HEK293 (cell line): ENCODE data around the gene RAB9B.

Experiments
- CTCF ChIA-PET: fragments of 350-600 bp; formaldehyde crosslinking; extraction: SDS; loops from one replicate; lab custom pipeline; 2021; ENCODE audit warnings: antibody characterized with exemption; lab: Yijun Ruan, JAX
- POLR2A ChIA-PET: fragments of 300-600 bp; formaldehyde crosslinking; extraction: SDS; loops from one replicate; lab custom pipeline; 2020; ENCODE audit warnings: antibody characterized with exemption, inconsistent platforms; lab: Yijun Ruan, JAX
- H3K27ac ChIP-seq: fragments of 200-500 bp; sonication (Bioruptor generic); 2 replicates; pipeline ENCODE4 v1.5.1; 2014; ENCODE audit warnings: low read depth, low read length, control low read depth, inconsistent platforms; ENCODE audit errors: extremely low read depth
- H3K36me3 ChIP-seq, 2 experiments: fragments of 200-500 bp in 1 of 2; sonication (Bioruptor generic) in 1 of 2; 1 replicate in 1 of 2; 2 replicates in 1 of 2; pipeline ENCODE4 v1.5.1; 2014 to 2017; ENCODE audit warnings: inconsistent platforms in 2 of 2, low read length in 2 of 2; ENCODE audit not compliant: control insufficient read depth in 2 of 2, insufficient read depth in 1 of 2
- H3K4me1 ChIP-seq: fragments of 200-500 bp; sonication (Bioruptor generic); 2 replicates; pipeline ENCODE4 v1.5.1; 2014; ENCODE audit warnings: mild to moderate bottlenecking, low read length, inconsistent platforms; ENCODE audit not compliant: control insufficient read depth, insufficient read depth
- H3K4me3 ChIP-seq: 2 replicates; pipeline ENCODE4 v1.5.1; 2011; ENCODE audit warnings: low read depth, mild to moderate bottlenecking, control low read depth, low read length, moderate library complexity
- H3K9me3 ChIP-seq: fragments of 200-500 bp; sonication (Bioruptor generic); 2 replicates; pipeline ENCODE4 v1.5.1; 2014; ENCODE audit warnings: low read depth, low read length, inconsistent platforms; ENCODE audit not compliant: control insufficient read depth, insufficient read depth
- GLIS1 ChIP-seq: fragments of 450-650 bp; formaldehyde crosslinking; IDR thresholded peaks from 2 replicates; pipeline ENCODE4 v1.5.1; 2016; ENCODE audit warnings: missing biosample characterization, missing genetic modification characterization
- REPIN1 ChIP-seq: fragments of 450-650 bp; formaldehyde crosslinking; IDR thresholded peaks from 2 replicates; pipeline ENCODE4 v1.5.1; 2017; ENCODE audit warnings: missing biosample characterization, missing genetic modification characterization, low read depth
- YY2 ChIP-seq: fragments of 450-650 bp; formaldehyde crosslinking; IDR thresholded peaks from 2 replicates; pipeline ENCODE4 v1.5.1; 2016; ENCODE audit warnings: missing biosample characterization, missing genetic modification characterization
- ZFHX2 ChIP-seq: fragments of 450-650 bp; formaldehyde crosslinking; conservative IDR thresholded peaks from 2 replicates; pipeline ENCODE4 v1.5.1; 2016; ENCODE audit warnings: missing biosample characterization, missing genetic modification characterization
- ZNF10 ChIP-seq: fragments of 450-650 bp; formaldehyde crosslinking; IDR thresholded peaks from 2 replicates; pipeline ENCODE4 v1.5.1; 2017; ENCODE audit warnings: missing biosample characterization, missing genetic modification characterization
- ZNF114 ChIP-seq: fragments of 450-650 bp; formaldehyde crosslinking; IDR thresholded peaks from 2 replicates; pipeline ENCODE4 v1.5.0; 2017; ENCODE audit warnings: missing biosample characterization, missing genetic modification characterization
- ZNF140 ChIP-seq: fragments of 450-650 bp; formaldehyde crosslinking; IDR thresholded peaks from 2 replicates; pipeline ENCODE4 v1.5.1; 2016; ENCODE audit warnings: missing biosample characterization, missing genetic modification characterization
- ZNF175 ChIP-seq: fragments of 450-650 bp; formaldehyde crosslinking; IDR thresholded peaks from 2 replicates; pipeline ENCODE4 v1.5.1; 2016; ENCODE audit warnings: missing biosample characterization, missing genetic modification characterization
- ZNF239 ChIP-seq: fragments of 450-650 bp; formaldehyde crosslinking; IDR thresholded peaks from 2 replicates; pipeline ENCODE4 v1.5.1; 2016; ENCODE audit warnings: missing biosample characterization, missing genetic modification characterization
- ZNF362 ChIP-seq: fragments of 450-650 bp; formaldehyde crosslinking; IDR thresholded peaks from 2 replicates; pipeline ENCODE4 v1.5.1; 2016; ENCODE audit warnings: missing biosample characterization, missing genetic modification characterization
- ZNF366 ChIP-seq: fragments of 450-650 bp; formaldehyde crosslinking; conservative IDR thresholded peaks from 2 replicates; pipeline ENCODE4 v1.5.1; 2016; ENCODE audit warnings: missing biosample characterization, missing genetic modification characterization
- ZNF416 ChIP-seq: fragments of 450-650 bp; formaldehyde crosslinking; IDR thresholded peaks from 2 replicates; pipeline ENCODE4 v1.5.1; 2016; ENCODE audit warnings: missing biosample characterization, missing genetic modification characterization
- ZNF433 ChIP-seq: fragments of 450-650 bp; formaldehyde crosslinking; IDR thresholded peaks from 2 replicates; pipeline ENCODE4 v1.5.1; 2016; ENCODE audit warnings: missing biosample characterization, missing genetic modification characterization, low read depth
- ZNF654 ChIP-seq: fragments of 450-650 bp; formaldehyde crosslinking; IDR thresholded peaks from 2 replicates; pipeline ENCODE4 v1.5.1; 2016; ENCODE audit warnings: low read depth, missing biosample characterization, missing genetic modification characterization
- ZNF658 ChIP-seq: fragments of 450-650 bp; formaldehyde crosslinking; IDR thresholded peaks from 2 replicates; pipeline ENCODE4; 2016; ENCODE audit warnings: missing biosample characterization, missing genetic modification characterization
- ZNF660 ChIP-seq: fragments of 450-650 bp; IDR thresholded peaks from 2 replicates; pipeline ENCODE4 v1.5.1; 2018; ENCODE audit warnings: missing biosample characterization, mild to moderate bottlenecking, missing genetic modification characterization
- ZNF670 ChIP-seq: fragments of 450-650 bp; formaldehyde crosslinking; IDR thresholded peaks from 2 replicates; pipeline ENCODE4 v1.5.1; 2016; ENCODE audit warnings: missing biosample characterization, missing genetic modification characterization, low read depth
- ZNF777 ChIP-seq: fragments of 450-650 bp; formaldehyde crosslinking; IDR thresholded peaks from 2 replicates; pipeline ENCODE4 v1.5.1; 2017; ENCODE audit warnings: missing biosample characterization, missing genetic modification characterization, borderline replicate concordance
- ZNF791 ChIP-seq: fragments of 450-650 bp; formaldehyde crosslinking; IDR thresholded peaks from 2 replicates; pipeline ENCODE4 v1.5.1; 2016; ENCODE audit warnings: missing biosample characterization, missing genetic modification characterization
- TF ChIP-seq, protein P1 (sequence below): fragments of 450-650 bp; formaldehyde crosslinking; IDR thresholded peaks from 2 replicates; pipeline ENCODE4 v1.5.1; 2016; ENCODE audit warnings: missing biosample characterization, missing genetic modification characterization
- TF ChIP-seq, protein P2 (sequence below): fragments of 450-650 bp; formaldehyde crosslinking; IDR thresholded peaks from 2 replicates; pipeline ENCODE4 v1.5.1; 2016; ENCODE audit warnings: missing biosample characterization, missing genetic modification characterization
- TF ChIP-seq, protein P3 (sequence below): fragments of 450-650 bp; IDR thresholded peaks from 2 replicates; pipeline ENCODE4 v1.5.1; 2018; ENCODE audit warnings: missing biosample characterization, mild to moderate bottlenecking, missing genetic modification characterization
- TF ChIP-seq, protein P4 (sequence below): fragments of 450-650 bp; formaldehyde crosslinking; IDR thresholded peaks from 2 replicates; pipeline ENCODE4 v1.5.1; 2017; ENCODE audit warnings: missing biosample characterization, missing genetic modification characterization

Gene RAB9B

GRCh38 chrX:103846386-103846785 lies 14.3 kb upstream of the RAB9B start:
- TF ChIP-seq ZNF433 (no peak), ZNF10 (tag by site-specific recombination) (no peak), ZNF416 (no peak), REPIN1 (no peak), ZNF658 (tag by site-specific recombination) (no peak), ZFHX2 (no peak), GLIS1 (tag by site-specific recombination) (no peak), ZNF239 (tag by site-specific recombination) (no peak), YY2 (tag by site-specific recombination) (no peak), ZNF777 (tag by site-specific recombination) (no peak)
- TF ChIP-seq, protein P1, sequence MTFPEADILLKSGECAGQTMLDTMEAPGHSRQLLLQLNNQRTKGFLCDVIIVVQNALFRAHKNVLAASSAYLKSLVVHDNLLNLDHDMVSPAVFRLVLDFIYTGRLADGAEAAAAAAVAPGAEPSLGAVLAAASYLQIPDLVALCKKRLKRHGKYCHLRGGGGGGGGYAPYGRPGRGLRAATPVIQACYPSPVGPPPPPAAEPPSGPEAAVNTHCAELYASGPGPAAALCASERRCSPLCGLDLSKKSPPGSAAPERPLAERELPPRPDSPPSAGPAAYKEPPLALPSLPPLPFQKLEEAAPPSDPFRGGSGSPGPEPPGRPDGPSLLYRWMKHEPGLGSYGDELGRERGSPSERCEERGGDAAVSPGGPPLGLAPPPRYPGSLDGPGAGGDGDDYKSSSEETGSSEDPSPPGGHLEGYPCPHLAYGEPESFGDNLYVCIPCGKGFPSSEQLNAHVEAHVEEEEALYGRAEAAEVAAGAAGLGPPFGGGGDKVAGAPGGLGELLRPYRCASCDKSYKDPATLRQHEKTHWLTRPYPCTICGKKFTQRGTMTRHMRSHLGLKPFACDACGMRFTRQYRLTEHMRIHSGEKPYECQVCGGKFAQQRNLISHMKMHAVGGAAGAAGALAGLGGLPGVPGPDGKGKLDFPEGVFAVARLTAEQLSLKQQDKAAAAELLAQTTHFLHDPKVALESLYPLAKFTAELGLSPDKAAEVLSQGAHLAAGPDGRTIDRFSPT (tag by site-specific recombination) = no peak
- TF ChIP-seq, protein P2, sequence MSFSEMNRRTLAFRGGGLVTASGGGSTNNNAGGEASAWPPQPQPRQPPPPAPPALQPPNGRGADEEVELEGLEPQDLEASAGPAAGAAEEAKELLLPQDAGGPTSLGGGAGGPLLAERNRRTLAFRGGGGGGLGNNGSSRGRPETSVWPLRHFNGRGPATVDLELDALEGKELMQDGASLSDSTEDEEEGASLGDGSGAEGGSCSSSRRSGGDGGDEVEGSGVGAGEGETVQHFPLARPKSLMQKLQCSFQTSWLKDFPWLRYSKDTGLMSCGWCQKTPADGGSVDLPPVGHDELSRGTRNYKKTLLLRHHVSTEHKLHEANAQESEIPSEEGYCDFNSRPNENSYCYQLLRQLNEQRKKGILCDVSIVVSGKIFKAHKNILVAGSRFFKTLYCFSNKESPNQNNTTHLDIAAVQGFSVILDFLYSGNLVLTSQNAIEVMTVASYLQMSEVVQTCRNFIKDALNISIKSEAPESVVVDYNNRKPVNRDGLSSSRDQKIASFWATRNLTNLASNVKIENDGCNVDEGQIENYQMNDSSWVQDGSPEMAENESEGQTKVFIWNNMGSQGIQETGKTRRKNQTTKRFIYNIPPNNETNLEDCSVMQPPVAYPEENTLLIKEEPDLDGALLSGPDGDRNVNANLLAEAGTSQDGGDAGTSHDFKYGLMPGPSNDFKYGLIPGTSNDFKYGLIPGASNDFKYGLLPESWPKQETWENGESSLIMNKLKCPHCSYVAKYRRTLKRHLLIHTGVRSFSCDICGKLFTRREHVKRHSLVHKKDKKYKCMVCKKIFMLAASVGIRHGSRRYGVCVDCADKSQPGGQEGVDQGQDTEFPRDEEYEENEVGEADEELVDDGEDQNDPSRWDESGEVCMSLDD (tag by site-specific recombination) = no peak
- TF ChIP-seq, protein P3, sequence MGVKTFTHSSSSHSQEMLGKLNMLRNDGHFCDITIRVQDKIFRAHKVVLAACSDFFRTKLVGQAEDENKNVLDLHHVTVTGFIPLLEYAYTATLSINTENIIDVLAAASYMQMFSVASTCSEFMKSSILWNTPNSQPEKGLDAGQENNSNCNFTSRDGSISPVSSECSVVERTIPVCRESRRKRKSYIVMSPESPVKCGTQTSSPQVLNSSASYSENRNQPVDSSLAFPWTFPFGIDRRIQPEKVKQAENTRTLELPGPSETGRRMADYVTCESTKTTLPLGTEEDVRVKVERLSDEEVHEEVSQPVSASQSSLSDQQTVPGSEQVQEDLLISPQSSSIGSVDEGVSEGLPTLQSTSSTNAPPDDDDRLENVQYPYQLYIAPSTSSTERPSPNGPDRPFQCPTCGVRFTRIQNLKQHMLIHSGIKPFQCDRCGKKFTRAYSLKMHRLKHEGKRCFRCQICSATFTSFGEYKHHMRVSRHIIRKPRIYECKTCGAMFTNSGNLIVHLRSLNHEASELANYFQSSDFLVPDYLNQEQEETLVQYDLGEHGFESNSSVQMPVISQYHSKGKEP (tag by site-specific recombination) = no peak
- TF ChIP-seq, all 188 proteins: peak for 0
- CTCF ChIA-PET = interaction anchor here (0.9 to 2.8 kb wide), 8 partner anchors 17 to 344 kb away, joined by 3 to 32 read pairs (median 5); no protein-coding TSS in a partner anchor

GRCh38 chrX:103845165-103845653 lies 13.2 kb upstream of the RAB9B start:
- Histone ChIP-seq H3K4me1 (no peaks in the 10 kb centered on the region), H3K36me3 (no peaks in the 10 kb centered on the region), H3K4me3 (no peak overlapping the region), H3K27ac (no peak overlapping the region), H3K9me3 (no peaks in the 10 kb centered on the region)
- POLR2A ChIA-PET = interaction anchor here (1.5 kb wide), 1 partner anchor 13 kb away, joined by 6 read pairs; the partner anchor contains the start of gene RAB9B
- CTCF ChIA-PET = interaction anchor here (0.6 to 2.8 kb wide), 45 partner anchors 9 to 1077 kb away, joined by 3 to 37 read pairs (median 5); partner anchors contain the start of genes RAB9B, SLC25A53 and ZCCHC18
- no peak for TF ChIP-seq ZNF670 (tag by site-specific recombination)
- TF ChIP-seq ZNF175 = no peak
- TF ChIP-seq ZNF366 (tag by site-specific recombination) = peak; percentile 65
- TF ChIP-seq ZNF114 (tag by site-specific recombination) = no peak
- no peak for TF ChIP-seq ZNF140 (tag by site-specific recombination)
- TF ChIP-seq ZNF654 (tag by site-specific recombination) = peak; percentile 88
- TF ChIP-seq ZNF433 = no peak
- TF ChIP-seq, protein P4, sequence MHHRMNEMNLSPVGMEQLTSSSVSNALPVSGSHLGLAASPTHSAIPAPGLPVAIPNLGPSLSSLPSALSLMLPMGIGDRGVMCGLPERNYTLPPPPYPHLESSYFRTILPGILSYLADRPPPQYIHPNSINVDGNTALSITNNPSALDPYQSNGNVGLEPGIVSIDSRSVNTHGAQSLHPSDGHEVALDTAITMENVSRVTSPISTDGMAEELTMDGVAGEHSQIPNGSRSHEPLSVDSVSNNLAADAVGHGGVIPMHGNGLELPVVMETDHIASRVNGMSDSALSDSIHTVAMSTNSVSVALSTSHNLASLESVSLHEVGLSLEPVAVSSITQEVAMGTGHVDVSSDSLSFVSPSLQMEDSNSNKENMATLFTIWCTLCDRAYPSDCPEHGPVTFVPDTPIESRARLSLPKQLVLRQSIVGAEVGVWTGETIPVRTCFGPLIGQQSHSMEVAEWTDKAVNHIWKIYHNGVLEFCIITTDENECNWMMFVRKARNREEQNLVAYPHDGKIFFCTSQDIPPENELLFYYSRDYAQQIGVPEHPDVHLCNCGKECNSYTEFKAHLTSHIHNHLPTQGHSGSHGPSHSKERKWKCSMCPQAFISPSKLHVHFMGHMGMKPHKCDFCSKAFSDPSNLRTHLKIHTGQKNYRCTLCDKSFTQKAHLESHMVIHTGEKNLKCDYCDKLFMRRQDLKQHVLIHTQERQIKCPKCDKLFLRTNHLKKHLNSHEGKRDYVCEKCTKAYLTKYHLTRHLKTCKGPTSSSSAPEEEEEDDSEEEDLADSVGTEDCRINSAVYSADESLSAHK (tag by site-specific recombination) = no peak
- peak; percentile 70; the same call in 1 of the 2 replicates for TF ChIP-seq ZNF362 (tag by site-specific recombination)
- TF ChIP-seq ZNF791 (tag by site-specific recombination) = no peak
- TF ChIP-seq, protein P3 (tag by site-specific recombination) = no peak
- peak; percentile 82; the same call in 1 of the 2 replicates for TF ChIP-seq ZNF660 (tag by site-specific recombination)

More at GRCh38 chrX:103846386-103846785, 14.3 kb upstream of the RAB9B start:
- Histone ChIP-seq H3K36me3 (no peaks in the 10 kb centered on the region), H3K4me3 (no peak overlapping the region), H3K27ac (no peak overlapping the region), H3K9me3 (no peaks in the 10 kb centered on the region), H3K4me1 (no peaks in the 10 kb centered on the region)
- POLR2A ChIA-PET = no interaction called here
